Thyroid gland (tissue), 4 donors: ENCODE data around the gene ST6GALNAC4. TPM values are rescaled to one million over a fixed set of nuclear protein-coding genes. Genes with fewer than 3 reads are reported as not detected.

Source experiments
- DNase-seq, 2 donors: peaks; one replicate each; pipeline ENCODE4 v3.0.0-alpha.2; 2019
- H3K27ac ChIP-seq, 3 donors: fragments of 200-600 bp; sonication (generic); 1 replicate in 2 of 3; 2 replicates in 1 of 3; pipeline ENCODE4 v1.5.1; 2016 to 2019; ENCODE audit warnings: mild to moderate bottlenecking in 1 of 3, moderate library complexity in 1 of 3
- H3K27me3 ChIP-seq: fragments of 200-600 bp; sonication (generic); one replicate; pipeline ENCODE4 v1.5.1; 2019
- H3K36me3 ChIP-seq, 2 donors: fragments of 200-600 bp; sonication (generic); one replicate each; pipeline ENCODE4 v1.5.1; 2016 to 2019
- H3K4me1 ChIP-seq, 2 donors: fragments of 200-600 bp; sonication (generic); one replicate each; pipeline ENCODE4 v1.5.1; 2017 to 2019
- H3K4me3 ChIP-seq, 3 donors: fragments of 200-600 bp; sonication (generic); replicated peaks in 1 of 3; 1 replicate in 2 of 3; 2 replicates in 1 of 3; pipeline ENCODE4 v1.5.1; 2016; ENCODE audit warnings: mild to moderate bottlenecking in 1 of 3
- H3K9me3 ChIP-seq: fragments of 200-600 bp; sonication (generic); one replicate; pipeline ENCODE4 v1.5.1; 2017
- POLR2A ChIP-seq, 2 donors: fragments of 450-650 bp; IDR thresholded peaks; one replicate each; pipeline ENCODE4 v1.6.1; 2017; ENCODE audit warnings: antibody characterized with exemption in 2 of 2, mild to moderate bottlenecking in 2 of 2, moderate library complexity in 1 of 2
- WGBS, 2 donors: methylation state at CpG; one replicate each; pipeline ENCODE4 v1.1.5; 2017; 5-methylcytosine and 5-hydroxymethylcytosine counted together
- intact Hi-C: fragments of 100-400 bp; cut with DNase I; formaldehyde crosslinking; loops from one replicate; pipeline ENCODE4 v1.15.1; 2023
- total RNA-seq, 4 donors: library from RNA; depleted of rRNA; stranded (reverse); fragments of >200 nt; gene quantifications; one replicate each; pipeline ENCODE4 v1.2.3, GENCODE V29; 2016
- TF ChIP-seq, protein P1 (sequence below), 6 experiments: fragments of 200-600 bp in 3 of 6; fragments of 450-650 bp in 3 of 6; sonication (generic) in 3 of 6; IDR thresholded peaks; one replicate each; pipeline ENCODE4 v1.5.1; 2016 to 2019; ENCODE audit warnings: antibody characterized with exemption in 6 of 6, mild to moderate bottlenecking in 2 of 6, inconsistent platforms in 1 of 6, moderate library complexity in 1 of 6

Gene ST6GALNAC4
- total RNA-seq, 4 donors from 2014 or later, result 8.9 to 27.4 (median 19.1) TPM

DNA sequence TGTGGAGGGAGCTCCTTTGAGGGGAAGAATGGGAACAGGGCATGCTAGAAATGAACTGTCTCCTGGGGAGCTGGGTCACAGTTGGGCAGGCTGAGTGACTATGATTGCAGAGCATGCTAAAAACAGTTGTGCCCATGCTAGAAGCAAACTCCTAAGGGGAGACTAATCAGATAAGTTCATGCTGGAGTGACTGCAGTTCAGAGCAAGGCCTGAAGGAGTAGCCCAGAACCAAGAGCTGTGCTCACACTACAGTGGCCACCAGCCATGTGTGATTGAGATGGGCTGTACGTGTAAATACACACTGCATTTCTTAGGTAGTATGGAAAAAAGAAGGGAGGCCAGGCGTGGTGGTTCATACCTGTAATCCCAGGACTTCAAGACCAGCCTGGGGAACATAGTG lies 29.0 kb downstream of the ST6GALNAC4 start:
- Histone ChIP-seq H3K4me3 (no peak overlapping the region), H3K27ac (no peak overlapping the region), H3K27me3 (no peaks in the 10 kb centered on the region), H3K4me1 (peaks cover 0 to 22% of the 10 kb centered on the region in 2 donors), H3K9me3 (no peaks in the 10 kb centered on the region), H3K36me3 (peaks cover 17 to 22% of the 10 kb centered on the region in 2 donors)
- TF ChIP-seq, protein P1, sequence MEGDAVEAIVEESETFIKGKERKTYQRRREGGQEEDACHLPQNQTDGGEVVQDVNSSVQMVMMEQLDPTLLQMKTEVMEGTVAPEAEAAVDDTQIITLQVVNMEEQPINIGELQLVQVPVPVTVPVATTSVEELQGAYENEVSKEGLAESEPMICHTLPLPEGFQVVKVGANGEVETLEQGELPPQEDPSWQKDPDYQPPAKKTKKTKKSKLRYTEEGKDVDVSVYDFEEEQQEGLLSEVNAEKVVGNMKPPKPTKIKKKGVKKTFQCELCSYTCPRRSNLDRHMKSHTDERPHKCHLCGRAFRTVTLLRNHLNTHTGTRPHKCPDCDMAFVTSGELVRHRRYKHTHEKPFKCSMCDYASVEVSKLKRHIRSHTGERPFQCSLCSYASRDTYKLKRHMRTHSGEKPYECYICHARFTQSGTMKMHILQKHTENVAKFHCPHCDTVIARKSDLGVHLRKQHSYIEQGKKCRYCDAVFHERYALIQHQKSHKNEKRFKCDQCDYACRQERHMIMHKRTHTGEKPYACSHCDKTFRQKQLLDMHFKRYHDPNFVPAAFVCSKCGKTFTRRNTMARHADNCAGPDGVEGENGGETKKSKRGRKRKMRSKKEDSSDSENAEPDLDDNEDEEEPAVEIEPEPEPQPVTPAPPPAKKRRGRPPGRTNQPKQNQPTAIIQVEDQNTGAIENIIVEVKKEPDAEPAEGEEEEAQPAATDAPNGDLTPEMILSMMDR (IDR thresholded peaks at IDR 0.05), result peak in 3 of 6 experiments; percentile 34 to 54 (median 43)
- no peak for TF ChIP-seq POLR2A (IDR thresholded peaks at IDR 0.05)
- peak; percentile 45 to 46 for DNase-seq
- WGBS, 2 donors, result 57 to 75% methylated on average over 2 of the region's 2 CpGs
- intact Hi-C loops, result no loop called here

DNA sequence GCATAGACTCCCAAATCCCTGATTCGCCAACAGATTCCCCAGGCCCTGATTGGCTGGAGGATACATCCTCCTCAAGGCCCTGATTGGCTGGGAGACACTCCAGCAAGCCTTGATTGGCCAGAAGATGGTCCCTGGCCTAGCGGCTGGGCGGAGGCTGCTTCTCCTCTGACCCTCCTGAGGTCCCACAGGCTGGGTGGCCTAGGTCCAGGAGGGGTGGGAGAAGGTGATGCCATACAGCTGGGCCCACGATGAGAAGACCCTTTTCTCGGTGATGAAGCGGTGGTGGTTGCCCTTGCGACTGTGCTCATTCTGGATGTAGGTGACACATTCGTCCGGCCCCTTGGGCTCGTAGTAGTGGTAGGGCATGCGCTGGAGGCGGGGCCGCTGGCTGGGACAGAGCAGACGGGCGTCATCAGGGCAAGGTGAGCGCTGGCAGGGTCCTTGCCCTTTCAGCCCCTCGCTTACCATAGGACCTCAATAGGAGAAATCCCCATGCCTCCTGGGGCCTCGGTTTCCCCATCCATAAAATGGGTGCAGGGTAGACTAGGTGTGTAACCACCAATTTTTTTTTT lies 30.4 kb downstream of the ST6GALNAC4 start:
- no peak for TF ChIP-seq POLR2A (IDR thresholded peaks at IDR 0.05)
- TF ChIP-seq, protein P1 (IDR thresholded peaks at IDR 0.05), result no peak
- Histone ChIP-seq H3K27ac (no peak overlapping the region), H3K4me3 (no peak overlapping the region), H3K4me1 (peaks cover 0 to 22% of the 10 kb centered on the region in 2 donors), H3K9me3 (no peaks in the 10 kb centered on the region), H3K36me3 (peaks cover 14 to 20% of the 10 kb centered on the region in 2 donors), H3K27me3 (no peaks in the 10 kb centered on the region)
- DNase-seq, result no peak
- 97 to 98% methylated on average over 14 to 17 of the region's 18 CpGs for WGBS, 2 donors
- intact Hi-C loops, result no loop called here

DNA sequence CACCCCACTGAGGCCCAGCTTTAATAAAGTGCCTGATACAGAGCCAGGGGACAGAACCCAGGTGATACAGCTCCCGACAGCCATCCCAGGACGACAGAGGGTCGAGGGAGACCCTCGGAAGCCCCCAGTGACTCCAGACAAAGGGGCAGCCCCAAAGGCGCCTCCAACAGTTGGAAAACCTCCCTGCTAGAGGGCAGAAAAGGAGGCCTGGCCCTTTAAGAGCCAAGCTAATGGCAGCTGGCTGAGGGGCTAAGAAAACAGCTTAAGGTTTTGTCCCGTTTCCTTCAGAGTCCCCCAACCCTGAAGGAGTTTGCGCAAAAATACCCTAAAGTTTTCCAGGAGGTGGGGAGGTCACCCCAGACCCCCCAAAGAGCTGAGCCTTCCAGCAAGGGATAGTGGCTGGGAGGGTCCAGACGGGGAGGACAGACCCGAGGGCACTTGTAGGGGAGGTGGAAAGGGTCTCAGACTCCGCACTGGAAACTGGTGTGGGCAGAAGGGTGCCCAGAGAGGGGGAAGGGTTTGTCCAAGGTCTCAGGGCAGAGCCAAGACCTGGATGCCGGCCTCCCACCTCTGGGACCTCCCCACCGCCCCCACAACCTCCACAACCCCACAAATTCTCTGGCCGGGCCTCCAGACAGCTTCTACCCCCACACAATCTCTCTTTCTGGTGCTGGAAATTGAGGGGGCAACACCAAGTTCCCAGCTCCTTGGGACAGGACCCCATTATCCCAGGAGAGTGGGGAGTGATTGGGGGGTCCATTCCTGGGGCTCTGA lies 31.1 kb downstream of the ST6GALNAC4 start:
- Histone ChIP-seq H3K4me1 (peaks cover 0 to 22% of the 10 kb centered on the region in 2 donors), H3K9me3 (no peaks in the 10 kb centered on the region), H3K27me3 (no peaks in the 10 kb centered on the region), H3K36me3 (peaks cover 10 to 20% of the 10 kb centered on the region in 2 donors), H3K4me3 (no peak overlapping the region), H3K27ac (no peak overlapping the region)
- no peak for DNase-seq
- intact Hi-C loops, result no loop called here
- WGBS, 2 donors, result 69 to 78% methylated on average over 12 to 13 of the region's 13 CpGs
- no peak for TF ChIP-seq POLR2A (IDR thresholded peaks at IDR 0.05)
- TF ChIP-seq, protein P1 (IDR thresholded peaks at IDR 0.05), result no peak

DNA sequence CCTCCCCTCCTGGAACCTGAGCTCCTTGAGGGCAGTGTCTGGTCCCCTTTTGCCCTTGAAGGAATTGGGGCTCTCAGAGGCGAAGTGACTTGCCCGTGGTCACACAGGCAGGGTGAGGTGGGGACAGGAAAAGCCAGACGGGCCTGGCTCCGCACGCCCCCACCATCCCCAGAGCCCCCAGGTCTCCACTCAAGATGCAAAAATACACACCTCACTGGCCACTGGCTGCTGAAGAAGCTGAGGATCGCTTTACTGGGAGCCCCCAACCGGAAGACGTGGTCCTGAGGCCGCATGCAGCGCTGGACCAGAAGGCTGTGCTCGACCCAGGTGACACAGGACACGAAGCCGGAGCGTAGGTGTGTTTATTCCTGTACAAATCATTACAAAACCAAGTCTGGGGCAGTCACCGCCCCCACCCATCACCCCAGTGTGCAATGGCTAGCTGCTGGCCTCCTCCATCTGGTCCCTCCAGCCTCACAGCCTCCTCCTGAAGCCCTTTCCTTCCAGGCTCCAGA lies 31.8 kb downstream of the ST6GALNAC4 start:
- TF ChIP-seq, protein P1 (IDR thresholded peaks at IDR 0.05), result no peak
- TF ChIP-seq POLR2A (IDR thresholded peaks at IDR 0.05), result no peak
- Histone ChIP-seq H3K36me3 (peaks cover 6 to 16% of the 10 kb centered on the region in 2 donors), H3K4me1 (peaks cover 0 to 22% of the 10 kb centered on the region in 2 donors), H3K4me3 (no peak overlapping the region), H3K9me3 (no peaks in the 10 kb centered on the region), H3K27ac (peak overlapping the region in 1 of 3 donors; percentile 53), H3K27me3 (no peaks in the 10 kb centered on the region)
- intact Hi-C loops, result no loop called here
- DNase-seq, result no peak
- WGBS, 2 donors, result 73 to 82% methylated on average over 7 to 15 of the region's 15 CpGs
